Stimulated activated CD4-positive, alpha-beta T cell treated with anti-CD3 and anti-CD28 coated beads, Interleukin-15, amount 100 ng/mL, for 1 hour (primary cell): ENCODE measurements around the gene FAM83F.

Experiments
- DNase-seq, 2 donors: peaks; one replicate each; pipeline ENCODE4 v3.0.0-alpha.2; 2020; ENCODE audit warnings: low read depth in 1 of 2, low spot score in 1 of 2

The FAM83F gene

DNA sequence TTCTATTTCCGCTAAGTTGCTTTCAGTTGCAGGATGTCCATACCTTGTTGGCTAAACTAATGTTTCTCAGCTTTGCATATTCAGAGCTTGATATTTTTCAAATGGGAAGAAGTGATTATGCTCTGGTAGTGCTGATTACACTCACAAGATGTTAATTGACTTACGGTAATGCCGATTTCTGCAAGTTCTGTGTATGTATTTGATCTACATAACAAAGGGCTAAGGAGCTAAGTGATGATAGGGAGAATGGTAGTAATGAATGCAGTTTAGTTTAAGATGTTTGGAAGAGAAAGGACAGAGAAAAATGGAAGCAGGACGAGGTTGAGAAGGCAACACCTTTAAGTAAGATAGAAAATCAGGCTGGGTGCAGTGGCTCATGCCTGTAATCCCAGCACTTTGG, 61.4 kb downstream of the FAM83F start:
- DNase-seq = no peak

DNA sequence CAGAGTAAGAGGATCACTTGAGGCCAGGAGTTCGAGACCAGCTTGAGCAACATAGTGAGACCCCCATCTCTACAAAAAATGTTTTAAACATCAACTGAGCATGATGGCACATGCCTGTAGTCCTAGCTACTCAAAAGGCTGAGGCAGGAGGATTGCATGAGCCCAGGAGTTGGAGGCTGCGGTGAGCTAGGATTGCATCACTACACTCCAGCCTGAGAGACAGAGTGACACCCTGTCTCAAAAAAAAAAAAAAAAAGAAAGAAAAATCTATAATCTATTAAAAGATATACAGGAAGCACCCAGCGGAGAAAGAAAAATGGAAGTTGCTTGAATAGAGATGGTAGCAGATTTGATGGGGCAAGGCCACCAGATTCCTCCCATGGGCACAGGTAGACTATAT, 61.8 kb downstream of the FAM83F start:
- DNase-seq = no peak

DNA sequence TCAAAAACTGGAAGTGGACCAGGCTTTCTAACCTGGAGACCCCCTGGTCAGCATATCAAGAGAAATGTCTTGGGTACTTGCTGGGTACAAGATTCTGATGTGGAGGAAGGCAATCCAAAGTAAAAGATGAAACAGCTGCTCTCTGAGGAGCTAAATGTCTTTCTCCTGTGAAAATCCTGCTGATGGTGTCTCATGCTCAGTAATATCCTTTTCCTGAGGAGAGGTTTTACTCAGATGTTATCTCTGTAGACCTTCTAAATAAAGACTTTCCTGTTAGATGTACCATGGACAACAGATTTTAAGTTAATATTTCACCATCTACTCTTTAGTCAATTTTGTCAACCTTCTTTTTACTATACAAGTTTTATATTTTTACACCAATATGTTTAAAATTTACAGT, 62.9 kb downstream of the FAM83F start:
- no peak for DNase-seq

DNA sequence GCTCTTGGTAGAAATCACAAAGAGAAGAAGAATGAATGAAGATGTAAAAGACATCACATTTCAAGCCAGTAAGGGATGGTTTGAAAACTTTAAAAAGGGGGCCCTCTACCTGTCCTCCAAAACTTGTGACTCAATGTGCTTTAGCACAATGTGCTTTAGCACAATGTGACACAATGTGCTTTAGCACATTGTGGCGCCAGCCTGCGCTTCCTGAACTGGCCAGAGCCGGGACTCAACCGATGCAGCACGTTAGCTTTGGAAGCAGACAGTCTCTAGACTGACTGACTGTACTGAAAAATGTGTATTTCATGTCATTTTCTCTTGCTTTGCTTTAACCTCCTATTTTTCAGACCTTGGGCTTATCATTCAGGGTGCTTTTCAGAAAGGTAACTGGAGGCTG, 63.5 kb downstream of the FAM83F start:
- DNase-seq = no peak

DNA sequence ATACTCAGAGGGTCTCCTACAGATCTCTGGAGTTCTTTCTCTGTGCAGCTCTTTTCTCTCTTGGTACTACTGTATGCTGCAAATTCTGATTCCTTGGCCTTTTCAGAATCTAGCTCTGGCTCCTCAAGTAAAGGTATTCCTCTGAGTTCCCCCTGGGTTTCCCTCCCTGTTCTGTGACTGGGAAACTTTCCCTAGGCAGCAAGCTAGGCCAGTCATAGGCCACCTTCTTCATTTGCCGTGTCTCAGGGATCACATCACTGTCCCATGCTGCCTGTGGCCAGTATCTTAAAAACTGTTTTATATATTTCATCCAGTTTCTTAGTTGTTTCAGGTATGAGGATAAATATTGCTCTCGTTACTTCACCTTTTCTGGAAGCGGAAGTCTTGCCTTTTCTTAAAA, 71.2 kb downstream of the FAM83F start:
- no peak for DNase-seq

DNA sequence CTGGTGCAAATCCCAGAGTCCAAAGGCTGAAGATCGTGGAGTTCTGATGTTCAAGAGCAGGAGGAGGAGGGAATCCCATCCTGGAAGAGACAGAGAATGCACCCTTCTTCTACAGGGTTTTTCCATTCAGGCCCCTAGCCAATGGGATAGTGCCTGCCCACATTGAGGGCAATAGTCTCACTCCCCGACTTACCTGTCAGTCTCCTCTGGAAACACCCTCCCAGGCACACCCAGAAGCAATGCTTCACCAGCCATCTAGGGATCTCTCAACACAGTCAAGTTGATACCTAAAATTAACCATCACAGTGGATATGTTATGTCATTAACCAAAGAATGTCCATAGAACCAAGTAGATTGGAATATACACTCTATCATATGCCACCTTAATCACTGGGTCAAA, 72.9 kb downstream of the FAM83F start:
- DNase-seq = no peak

DNA sequence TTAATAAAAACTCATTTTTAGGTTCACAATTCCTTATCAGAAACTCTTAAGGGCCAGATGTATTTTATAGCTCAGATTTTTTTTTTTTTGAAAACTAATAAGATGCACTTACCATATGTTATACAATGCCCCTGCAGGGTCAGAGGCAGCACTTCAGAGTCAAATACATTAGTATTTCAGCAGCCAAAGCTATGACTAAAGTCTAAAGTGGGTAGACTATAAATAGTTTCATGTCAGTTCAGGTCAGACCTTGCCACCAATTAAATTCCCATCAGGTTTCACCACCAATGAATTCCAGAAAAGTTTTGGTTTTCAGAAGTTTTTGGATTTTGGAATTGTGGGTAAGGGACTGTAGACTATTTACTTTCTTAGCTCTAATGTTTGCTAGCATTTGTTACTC, 75.9 kb downstream of the FAM83F start:
- no peak for DNase-seq

DNA sequence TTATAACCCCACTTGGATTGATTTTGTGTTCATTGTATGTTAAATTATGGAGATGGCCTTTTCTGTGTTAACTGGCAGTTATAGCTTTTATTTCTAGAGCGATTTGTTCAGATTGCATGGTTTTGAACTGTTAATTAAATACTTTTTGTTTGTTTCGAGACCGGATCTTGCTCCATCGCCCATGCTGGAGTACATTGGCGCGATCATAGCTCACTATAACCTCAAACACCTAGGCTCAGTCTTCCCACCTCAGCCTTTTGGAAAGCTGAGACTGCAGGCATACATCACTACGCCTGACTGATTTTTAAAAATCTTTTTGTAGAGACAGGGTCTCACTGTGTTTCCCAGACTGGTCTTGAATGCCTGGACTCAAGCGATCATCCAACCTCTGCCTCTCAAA, 77.0 kb downstream of the FAM83F start:
- DNase-seq = no peak

DNA sequence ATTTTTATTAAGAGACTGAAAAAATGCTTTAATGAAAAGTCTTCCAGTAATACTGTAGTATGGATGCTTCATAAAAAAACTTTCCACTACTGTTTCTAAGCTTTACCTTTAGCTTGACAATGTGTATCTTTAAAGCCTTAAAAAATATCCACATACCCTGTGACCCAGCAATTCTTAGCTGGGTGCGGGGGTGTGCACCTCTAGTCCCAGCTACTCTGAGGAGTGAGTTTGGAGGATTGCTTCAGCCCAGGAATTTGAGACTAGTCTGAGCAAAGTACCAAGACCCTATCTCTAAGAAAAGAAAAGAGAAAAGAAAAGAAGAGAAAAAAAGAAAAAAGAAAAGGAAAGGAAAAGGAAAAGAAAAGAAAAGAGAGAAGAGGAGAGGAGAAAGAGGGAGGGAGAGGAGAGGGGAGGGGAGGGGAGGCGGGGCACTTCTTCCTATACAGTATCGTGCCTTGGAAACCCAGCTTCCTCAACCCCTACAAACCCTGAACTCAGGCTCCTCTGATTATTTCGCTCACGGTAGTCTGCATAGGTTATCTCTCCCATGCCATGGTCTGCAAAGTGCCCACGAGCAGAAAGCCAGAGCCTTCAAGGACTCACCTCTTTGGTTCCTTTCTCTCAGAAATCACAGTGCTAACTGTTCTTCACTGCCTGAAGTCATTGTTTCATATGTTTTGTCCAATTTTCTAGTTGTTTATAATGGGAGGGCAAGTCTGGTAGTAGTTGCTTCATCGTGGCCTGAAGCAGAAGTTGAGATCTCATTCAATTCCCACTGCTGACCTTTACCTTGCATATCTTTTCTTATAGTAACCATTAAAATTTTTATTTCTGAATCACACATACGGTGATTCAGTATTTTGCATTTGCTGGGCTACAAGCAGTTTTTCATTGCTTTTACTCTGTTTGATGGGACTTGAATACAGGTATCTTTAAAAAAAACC, 82.2 kb downstream of the FAM83F start:
- no peak for DNase-seq

DNA sequence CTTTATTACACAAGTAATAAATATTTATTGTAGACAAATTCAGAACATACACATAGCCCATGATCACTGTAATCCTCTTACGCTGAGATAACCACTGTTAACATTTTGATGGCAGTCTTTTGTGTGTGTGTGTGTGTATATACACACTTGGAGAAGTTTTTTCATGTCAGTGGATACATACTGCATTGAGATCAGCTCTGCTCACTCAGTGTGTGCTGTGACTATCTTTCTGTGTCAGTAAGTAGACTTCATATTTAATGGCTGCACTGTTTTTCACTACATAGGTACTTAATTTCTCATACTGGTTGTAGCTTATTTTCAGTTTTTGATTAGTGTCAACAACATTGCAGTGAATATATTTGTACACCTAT, 82.9 kb downstream of the FAM83F start:
- DNase-seq = no peak

DNA sequence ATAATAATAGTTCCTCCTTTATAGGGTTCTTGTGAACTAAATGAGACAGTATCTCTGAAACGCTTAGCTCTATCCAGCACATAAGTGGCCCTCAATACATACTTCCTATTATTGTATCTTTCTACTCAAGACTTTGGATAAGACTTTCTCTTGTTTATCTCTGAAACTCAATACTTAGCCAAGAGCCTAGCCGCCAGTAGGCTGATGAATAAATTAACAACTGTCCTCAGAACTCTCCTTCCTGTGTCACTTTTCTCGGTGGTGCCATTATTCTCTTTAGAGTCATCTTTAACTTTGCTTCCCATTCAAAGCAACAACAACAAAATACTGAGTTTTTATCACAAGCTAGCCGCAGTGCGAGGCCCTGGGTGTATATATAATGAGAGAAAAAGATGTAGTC, 86.9 kb downstream of the FAM83F start:
- DNase-seq = no peak

DNA sequence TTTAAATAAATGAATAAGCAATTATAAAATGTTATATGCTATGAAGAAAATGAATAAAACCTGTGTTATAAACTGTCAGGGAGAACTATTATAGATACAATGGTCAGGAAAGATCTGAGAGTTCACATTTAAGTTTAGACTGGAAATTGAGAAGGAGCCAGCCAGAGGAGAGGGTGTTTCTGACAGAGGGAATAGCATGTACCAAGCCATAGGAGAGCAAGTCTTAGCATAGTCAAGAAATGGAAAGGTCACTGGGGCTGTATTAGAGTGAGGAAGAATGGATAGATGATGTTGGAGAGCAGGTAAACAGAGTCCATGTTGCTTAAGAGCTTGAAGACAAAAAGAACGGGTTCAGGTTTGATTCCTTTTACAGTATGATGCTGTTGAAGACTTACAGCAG, 87.4 kb downstream of the FAM83F start:
- DNase-seq = no peak

DNA sequence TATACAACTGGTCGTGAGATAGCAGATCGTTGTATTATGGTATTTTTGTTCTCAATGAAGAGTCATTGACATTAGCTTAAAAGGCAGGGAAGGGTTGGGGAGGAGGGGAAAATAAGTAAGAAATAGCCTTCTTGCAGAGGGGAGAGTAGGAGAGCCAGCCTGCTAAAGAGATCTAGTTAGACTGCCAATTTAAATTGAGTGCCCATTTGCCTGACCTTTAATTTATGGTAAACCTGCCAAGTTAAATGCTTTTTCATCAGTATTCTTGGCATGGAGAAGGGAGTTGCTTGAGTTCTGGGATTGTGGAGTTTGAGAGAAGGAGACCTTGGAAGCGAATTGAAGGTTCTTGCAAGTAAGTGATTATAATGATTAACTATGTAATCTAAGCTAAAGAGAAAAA, 89.0 kb downstream of the FAM83F start:
- DNase-seq = no peak

DNA sequence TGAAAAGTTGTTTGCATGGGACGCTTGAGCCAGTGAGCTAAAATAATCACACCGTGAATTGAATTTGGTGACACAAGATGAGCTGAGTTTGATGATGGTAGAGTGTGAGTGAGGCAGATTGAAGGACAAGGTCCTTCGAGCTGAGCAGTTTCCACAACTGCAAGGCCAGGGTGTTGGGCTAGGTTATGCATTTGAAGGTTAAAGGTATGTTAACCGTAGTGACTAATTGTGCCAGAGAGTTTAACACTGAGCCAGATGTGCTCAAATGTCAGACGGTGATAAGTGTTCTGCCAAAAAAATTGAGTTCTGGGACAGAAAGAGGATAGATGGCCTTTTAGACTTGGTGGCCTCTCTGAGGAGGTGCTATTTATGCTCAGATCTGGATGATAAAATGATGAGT, 89.5 kb downstream of the FAM83F start:
- DNase-seq = no peak

DNA sequence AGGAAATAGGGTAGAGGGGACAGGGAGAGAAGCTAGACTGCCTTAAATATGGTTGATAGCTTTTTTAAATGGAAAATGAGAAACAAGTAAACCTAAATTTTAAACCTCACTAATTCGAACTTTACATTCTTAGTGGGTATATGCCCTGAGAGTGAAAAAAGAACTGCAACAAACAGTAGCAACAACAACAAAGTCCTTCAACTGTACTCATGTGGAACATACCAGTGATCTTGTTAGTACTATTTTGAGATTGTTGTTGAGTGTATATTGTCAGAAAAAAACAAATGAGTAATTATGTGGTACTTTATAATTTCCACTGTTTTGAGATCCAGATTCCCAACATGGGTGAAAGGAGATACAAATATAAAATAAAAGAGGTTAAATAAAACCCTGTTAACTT, 94.1 kb downstream of the FAM83F start:
- no peak for DNase-seq
